SK-N-SH (cell line): ENCODE data around the gene ELOVL6. TPM values are rescaled to one million over a fixed set of nuclear protein-coding genes. Genes with fewer than 3 reads are reported as not detected.

Source experiments
- CTCF ChIA-PET: fragments of 300-600, 350-600 bp; formaldehyde crosslinking; extraction: SDS; loops from one replicate; lab custom pipeline; 2021; lab: Yijun Ruan, JAX
- POLR2A ChIA-PET: fragments of 350-600 bp; sonication (Branson Sonifier 250); formaldehyde crosslinking; extraction: SDS; loops from one replicate; lab custom pipeline; 2020; ENCODE audit warnings: antibody characterized with exemption, inconsistent platforms; lab: Yijun Ruan, JAX
- DNase-seq: peaks from one replicate; pipeline ENCODE4 v3.0.0; 2012
- H2AFZ ChIP-seq: fragments of 200-600 bp; sonication (generic); 2 replicates; pipeline ENCODE4 v1.8.1; 2016; ENCODE audit warnings: antibody characterized with exemption, mild to moderate bottlenecking, low read depth
- H3F3A ChIP-seq: fragments of 200-600 bp; sonication (generic); replicated peaks from 2 replicates; pipeline ENCODE3; 2016; ENCODE audit warnings: antibody characterized with exemption, mild to moderate bottlenecking; ENCODE audit not compliant: insufficient read depth
- H3K27ac ChIP-seq, 2 experiments: fragments of 200-500 bp in 1 of 2; fragments of 200-600 bp in 1 of 2; sonication (Bioruptor generic) in 1 of 2; sonication (generic), shearing (Covaris generic) in 1 of 2; 2 replicates each; pipeline versions ENCODE4 v1.5.1 to v1.6.1; 2014 to 2016; ENCODE audit warnings: low read depth in 2 of 2, inconsistent platforms in 1 of 2, low read length in 1 of 2, mild to moderate bottlenecking in 1 of 2, mixed read lengths in 1 of 2
- H3K27me3 ChIP-seq: fragments of 200-600 bp; sonication (generic), shearing (Covaris generic); 2 replicates; pipeline ENCODE4 v1.6.1; 2016; ENCODE audit warnings: mixed run types; ENCODE audit not compliant: insufficient read depth
- H3K36me3 ChIP-seq, 2 experiments: fragments of 200-500 bp in 1 of 2; fragments of 200-600 bp in 1 of 2; sonication (Bioruptor generic) in 1 of 2; sonication (generic) in 1 of 2; replicated peaks in 1 of 2; 2 replicates each; pipeline versions ENCODE3 to v1.5.1; 2014 to 2016; ENCODE audit warnings: low read length in 1 of 2, mild to moderate bottlenecking in 1 of 2; ENCODE audit not compliant: insufficient read depth in 2 of 2, control insufficient read depth in 1 of 2
- H3K4me1 ChIP-seq, 2 experiments: fragments of 200-500 bp in 1 of 2; fragments of 200-600 bp in 1 of 2; sonication (Bioruptor generic) in 1 of 2; sonication (generic), shearing (Covaris generic) in 1 of 2; 2 replicates each; pipeline versions ENCODE4 v1.5.1 to v1.6.1; 2014 to 2016; ENCODE audit warnings: low read depth in 1 of 2, low read length in 1 of 2, mixed run types in 1 of 2; ENCODE audit not compliant: insufficient read depth in 2 of 2, control insufficient read depth in 1 of 2
- H3K4me2 ChIP-seq: fragments of 200-600 bp; sonication (generic), shearing (Covaris generic); 2 replicates; pipeline ENCODE4 v1.6.1; 2017; ENCODE audit warnings: mixed run types
- H3K4me3 ChIP-seq, 2 experiments: fragments of 200-500 bp in 1 of 2; fragments of 200-600 bp in 1 of 2; sonication (Bioruptor generic) in 1 of 2; sonication (generic), shearing (Covaris generic) in 1 of 2; 2 replicates each; pipeline versions ENCODE4 v1.5.1 to v1.8.1; 2014 to 2016; ENCODE audit warnings: low read depth in 2 of 2, inconsistent platforms in 1 of 2, low read length in 1 of 2, mild to moderate bottlenecking in 1 of 2, mixed read lengths in 1 of 2, moderate library complexity in 1 of 2
- H3K79me2 ChIP-seq: fragments of 200-600 bp; sonication (generic); 2 replicates; pipeline ENCODE4 v1.8.1; 2017; ENCODE audit warnings: mild to moderate bottlenecking; ENCODE audit not compliant: insufficient read depth
- H3K9ac ChIP-seq: fragments of 200-600 bp; sonication (generic); 2 replicates; pipeline ENCODE4 v1.6.1; 2017; ENCODE audit warnings: mixed run types
- H3K9me2 ChIP-seq: fragments of 200-600 bp; sonication (generic); 2 replicates; pipeline ENCODE4 v1.6.1; 2017; ENCODE audit warnings: mixed run types
- H3K9me3 ChIP-seq: fragments of 200-600 bp; sonication (generic); 2 replicates; pipeline ENCODE4 v1.6.1; 2017; ENCODE audit warnings: mixed run types, mild to moderate bottlenecking, moderate library complexity
- H4K20me1 ChIP-seq: fragments of 200-600 bp; sonication (generic); 2 replicates; pipeline ENCODE4 v1.6.1; 2017; ENCODE audit warnings: mild to moderate bottlenecking, mixed run types; ENCODE audit not compliant: insufficient read depth
- EP300 ChIP-seq, 2 experiments: IDR thresholded peaks; 2 replicates each; pipeline versions ENCODE4 v1.4.0 to v1.6.1; 2012; ENCODE audit warnings: borderline replicate concordance in 1 of 2, low read depth in 1 of 2, low read length in 1 of 2
- EZH2phosphoT487 ChIP-seq: fragments of 200-600 bp; sonication (generic); IDR thresholded peaks from 2 replicates; pipeline ENCODE4 v1.6.1; 2017; ENCODE audit warnings: low read depth, mixed run types, mild to moderate bottlenecking, antibody characterized with exemption, moderate library complexity, borderline replicate concordance
- FOSL2 ChIP-seq: IDR thresholded peaks from 2 replicates; pipeline ENCODE4 v1.4.0; 2012; ENCODE audit warnings: low read depth, mild to moderate bottlenecking, moderate library complexity, borderline replicate concordance
- FOXJ3 ChIP-seq: sonication (generic); formaldehyde crosslinking; IDR thresholded peaks from 2 replicates; pipeline ENCODE4 v1.5.1; 2020; ENCODE audit warnings: mild to moderate bottlenecking, missing genetic modification reagents
- FOXM1 ChIP-seq: IDR thresholded peaks from 2 replicates; pipeline ENCODE4 v1.4.0; 2012; ENCODE audit warnings: low read depth, mild to moderate bottlenecking
- GABPA ChIP-seq: IDR thresholded peaks from 2 replicates; pipeline ENCODE4 v1.4.0; 2012; ENCODE audit warnings: low read depth, mild to moderate bottlenecking
- MXI1 ChIP-seq: IDR thresholded peaks from 2 replicates; pipeline ENCODE4 v1.6.1; 2012; ENCODE audit warnings: mild to moderate bottlenecking, low read depth, low read length, improper control_type of control experiment
- NRF1 ChIP-seq: IDR thresholded peaks from 2 replicates; pipeline ENCODE4 v1.6.1; 2012; ENCODE audit warnings: low read depth, mild to moderate bottlenecking, low read length
- POLR2AphosphoS5 ChIP-seq: IDR thresholded peaks from 2 replicates; pipeline ENCODE4 v1.6.1; 2012; ENCODE audit warnings: low read depth, low read length
- RCOR1 ChIP-seq: fragments of 150-350 bp; IDR thresholded peaks from 2 replicates; pipeline ENCODE4 v1.6.1; 2017; ENCODE audit warnings: antibody characterized with exemption, low read length
- RFX5 ChIP-seq: IDR thresholded peaks from 2 replicates; pipeline ENCODE4 v1.6.1; 2012; ENCODE audit warnings: mild to moderate bottlenecking, improper control_type of control experiment, low read length
- RXRA ChIP-seq: IDR thresholded peaks from 2 replicates; pipeline ENCODE4 v1.4.0; 2012; ENCODE audit warnings: low read depth, mild to moderate bottlenecking, borderline replicate concordance
- SMC3 ChIP-seq: IDR thresholded peaks from 2 replicates; pipeline ENCODE4 v1.6.1; 2012; ENCODE audit warnings: low read depth, low read length, improper control_type of control experiment
- TCF12 ChIP-seq: IDR thresholded peaks from 2 replicates; pipeline ENCODE4 v1.4.0; 2012
- TEAD4 ChIP-seq: IDR thresholded peaks from 2 replicates; pipeline ENCODE4 v1.4.0; 2012; ENCODE audit warnings: mild to moderate bottlenecking, borderline replicate concordance; ENCODE audit not compliant: insufficient read depth
- YY1 ChIP-seq: IDR thresholded peaks from 2 replicates; pipeline ENCODE4 v1.4.0; 2012; ENCODE audit warnings: low read depth, mild to moderate bottlenecking
- WGBS: methylation state at CpG from one replicate; pipeline ENCODE4 v1.1.6; 2017; ENCODE audit warnings: low lambda C conversion rate; 5-methylcytosine and 5-hydroxymethylcytosine counted together
- polyA plus RNA-seq, 3 experiments: library from polyadenylated mRNA; depleted of rRNA; stranded (reverse); fragments of >200 nt; gene quantifications; 2 replicates each; pipeline ENCODE4 v1.2.3, GENCODE V29; 2012
- TF ChIP-seq, protein P1 (sequence below): fragments of 150-350 bp; IDR thresholded peaks from 2 replicates; pipeline ENCODE4 v1.6.1; 2016; ENCODE audit warnings: mild to moderate bottlenecking, low read depth, low read length
- TF ChIP-seq, protein P2 (sequence below): fragments of 200-600 bp; sonication (generic); IDR thresholded peaks from 2 replicates; pipeline ENCODE4 v1.6.1; 2017; ENCODE audit warnings: antibody characterized with exemption, mild to moderate bottlenecking, moderate library complexity

Gene ELOVL6
- polyA plus RNA-seq, 1 of the 3 experiments (the other 2 are of a cell fraction) = 9.0 TPM

DNA sequence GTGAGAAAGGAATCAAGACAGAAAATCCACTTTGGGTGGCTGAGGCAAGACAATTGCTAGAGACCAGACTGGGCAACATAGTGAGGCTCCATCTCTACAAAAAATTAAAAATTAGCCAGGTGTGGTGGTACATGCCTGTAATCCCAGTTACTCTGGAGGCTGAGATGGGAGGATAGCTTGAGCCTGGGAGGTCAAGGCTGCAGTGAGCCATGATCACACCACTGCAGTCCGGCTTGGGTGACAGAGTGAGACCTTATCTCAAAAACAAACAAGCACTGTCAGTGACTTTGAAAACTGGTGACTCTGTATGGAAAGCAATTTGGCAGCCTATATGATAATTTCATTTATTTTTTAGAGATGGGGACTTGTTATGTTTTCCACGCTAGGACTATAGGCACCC, 2.3 kb upstream of the ELOVL6 start:
- POLR2A ChIA-PET = no interaction called here
- no peaks in the 10 kb centered on the region for H3K9me2 ChIP-seq
- WGBS = 89% methylated on average over 2 of the region's 2 CpGs

DNA sequence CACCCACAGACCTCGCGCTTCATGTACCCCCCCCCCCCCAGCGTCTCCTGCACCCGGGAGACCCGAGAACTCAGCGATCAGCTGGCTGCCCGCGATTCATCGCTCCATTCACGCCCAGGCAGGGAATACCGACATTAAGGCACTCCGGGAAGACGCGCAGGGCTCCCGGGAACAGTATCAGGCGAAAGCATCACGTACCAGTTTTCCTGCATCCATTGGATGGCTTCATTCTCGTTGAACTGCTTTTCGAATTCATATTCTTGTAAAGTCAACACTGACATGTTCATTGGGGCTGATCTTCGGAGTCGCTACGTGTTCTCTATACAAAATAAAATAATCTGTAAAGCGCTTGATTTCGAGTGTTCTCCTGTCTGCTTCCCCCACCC, 373 bp downstream of the ELOVL6 start:
- CTCF ChIA-PET = interaction anchor here (0.6 to 1.7 kb wide), 7 partner anchors 13 to 319 kb away, joined by 3 to 6 read pairs (median 4); no protein-coding TSS in a partner anchor
- peaks cover 9% of the 10 kb centered on the region for H3F3A ChIP-seq
- H3K27ac ChIP-seq = peak overlapping the region; percentile 60 to 97
- DNase-seq = no peak
- no peaks in the 10 kb centered on the region for H3K27me3 ChIP-seq
- TF ChIP-seq FOXJ3 (no peak), POLR2AphosphoS5 (no peak), YY1 (no peak), NRF1 (no peak)
- TF ChIP-seq, all 33 proteins: peak for 0
- H3K4me3 ChIP-seq = peak overlapping the region; percentile 80 to 84
- peak overlapping the region; percentile 69 for H3K9ac ChIP-seq
- WGBS = 1% methylated on average over 14 of the region's 24 CpGs
- H2AFZ ChIP-seq = peak overlapping the region; percentile 90
- H3K36me3 ChIP-seq = no peaks in the 10 kb centered on the region
- no peaks in the 10 kb centered on the region for H4K20me1 ChIP-seq
- POLR2A ChIA-PET = interaction anchor here (1.2 kb wide), 2 partner anchors 140 to 311 kb away, joined by 3 to 4 read pairs; no protein-coding TSS in a partner anchor
- H3K9me3 ChIP-seq = no peaks in the 10 kb centered on the region
- H3K9me2 ChIP-seq = no peaks in the 10 kb centered on the region
- H3K4me2 ChIP-seq = peak overlapping the region; percentile 89
- H3K79me2 ChIP-seq = peaks cover 7% of the 10 kb centered on the region
- peaks cover 13 to 16% of the 10 kb centered on the region in 2 experiments; a peak in 3 of 4 replicates for H3K4me1 ChIP-seq

More for the DNA sequence above, 2.3 kb upstream of the ELOVL6 start:
- no peak overlapping the region for H3K4me3 ChIP-seq
- no peak overlapping the region for H2AFZ ChIP-seq
- TF ChIP-seq RFX5 = no peak
- TF ChIP-seq POLR2AphosphoS5 = no peak
- TF ChIP-seq SMC3 = no peak
- no peak for TF ChIP-seq TEAD4
- TF ChIP-seq YY1 = no peak
- no peak for TF ChIP-seq RCOR1
- TF ChIP-seq, protein P1, sequence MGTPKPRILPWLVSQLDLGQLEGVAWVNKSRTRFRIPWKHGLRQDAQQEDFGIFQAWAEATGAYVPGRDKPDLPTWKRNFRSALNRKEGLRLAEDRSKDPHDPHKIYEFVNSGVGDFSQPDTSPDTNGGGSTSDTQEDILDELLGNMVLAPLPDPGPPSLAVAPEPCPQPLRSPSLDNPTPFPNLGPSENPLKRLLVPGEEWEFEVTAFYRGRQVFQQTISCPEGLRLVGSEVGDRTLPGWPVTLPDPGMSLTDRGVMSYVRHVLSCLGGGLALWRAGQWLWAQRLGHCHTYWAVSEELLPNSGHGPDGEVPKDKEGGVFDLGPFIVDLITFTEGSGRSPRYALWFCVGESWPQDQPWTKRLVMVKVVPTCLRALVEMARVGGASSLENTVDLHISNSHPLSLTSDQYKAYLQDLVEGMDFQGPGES = no peak
- no peak for TF ChIP-seq FOXJ3
- no peak for TF ChIP-seq FOXM1
- no peak for TF ChIP-seq MXI1
- no peak for TF ChIP-seq FOSL2
- no peak for TF ChIP-seq TCF12
- TF ChIP-seq RXRA = no peak
- TF ChIP-seq, protein P2, sequence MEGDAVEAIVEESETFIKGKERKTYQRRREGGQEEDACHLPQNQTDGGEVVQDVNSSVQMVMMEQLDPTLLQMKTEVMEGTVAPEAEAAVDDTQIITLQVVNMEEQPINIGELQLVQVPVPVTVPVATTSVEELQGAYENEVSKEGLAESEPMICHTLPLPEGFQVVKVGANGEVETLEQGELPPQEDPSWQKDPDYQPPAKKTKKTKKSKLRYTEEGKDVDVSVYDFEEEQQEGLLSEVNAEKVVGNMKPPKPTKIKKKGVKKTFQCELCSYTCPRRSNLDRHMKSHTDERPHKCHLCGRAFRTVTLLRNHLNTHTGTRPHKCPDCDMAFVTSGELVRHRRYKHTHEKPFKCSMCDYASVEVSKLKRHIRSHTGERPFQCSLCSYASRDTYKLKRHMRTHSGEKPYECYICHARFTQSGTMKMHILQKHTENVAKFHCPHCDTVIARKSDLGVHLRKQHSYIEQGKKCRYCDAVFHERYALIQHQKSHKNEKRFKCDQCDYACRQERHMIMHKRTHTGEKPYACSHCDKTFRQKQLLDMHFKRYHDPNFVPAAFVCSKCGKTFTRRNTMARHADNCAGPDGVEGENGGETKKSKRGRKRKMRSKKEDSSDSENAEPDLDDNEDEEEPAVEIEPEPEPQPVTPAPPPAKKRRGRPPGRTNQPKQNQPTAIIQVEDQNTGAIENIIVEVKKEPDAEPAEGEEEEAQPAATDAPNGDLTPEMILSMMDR = no peak
- no peak for TF ChIP-seq EP300 (IDR thresholded peaks at IDR 0.05; ENCODE audit: borderline replicate concordance in 1 of 2, low read depth in 1 of 2, low read length in 1 of 2)
- TF ChIP-seq GABPA = no peak
- TF ChIP-seq EZH2phosphoT487 = no peak
- no peaks in the 10 kb centered on the region for H3K27me3 ChIP-seq
- H3F3A ChIP-seq = no peaks in the 10 kb centered on the region
- CTCF ChIA-PET = no interaction called here
- H3K27ac ChIP-seq = no peak overlapping the region
- no peaks in the 10 kb centered on the region for H3K9me3 ChIP-seq
- H3K36me3 ChIP-seq = no peaks in the 10 kb centered on the region
- no peak for DNase-seq
- H4K20me1 ChIP-seq = no peaks in the 10 kb centered on the region
- H3K9ac ChIP-seq = no peak overlapping the region
- no peak overlapping the region for H3K4me2 ChIP-seq
- peaks cover 0 to 5% of the 10 kb centered on the region in 2 experiments; a peak in 2 of 4 replicates for H3K4me1 ChIP-seq
- no peaks in the 10 kb centered on the region; the same call in 1 of the 2 replicates for H3K79me2 ChIP-seq
